CD4-positive, alpha-beta T cell treated with Interleukin-17A for 4 hours (primary cell): ENCODE results near the gene LEO1.

Experiments
- DNase-seq: peaks from one replicate; pipeline ENCODE4 v3.0.0-alpha.2; 2020; ENCODE audit warnings: mixed read lengths

Gene LEO1

DNA sequence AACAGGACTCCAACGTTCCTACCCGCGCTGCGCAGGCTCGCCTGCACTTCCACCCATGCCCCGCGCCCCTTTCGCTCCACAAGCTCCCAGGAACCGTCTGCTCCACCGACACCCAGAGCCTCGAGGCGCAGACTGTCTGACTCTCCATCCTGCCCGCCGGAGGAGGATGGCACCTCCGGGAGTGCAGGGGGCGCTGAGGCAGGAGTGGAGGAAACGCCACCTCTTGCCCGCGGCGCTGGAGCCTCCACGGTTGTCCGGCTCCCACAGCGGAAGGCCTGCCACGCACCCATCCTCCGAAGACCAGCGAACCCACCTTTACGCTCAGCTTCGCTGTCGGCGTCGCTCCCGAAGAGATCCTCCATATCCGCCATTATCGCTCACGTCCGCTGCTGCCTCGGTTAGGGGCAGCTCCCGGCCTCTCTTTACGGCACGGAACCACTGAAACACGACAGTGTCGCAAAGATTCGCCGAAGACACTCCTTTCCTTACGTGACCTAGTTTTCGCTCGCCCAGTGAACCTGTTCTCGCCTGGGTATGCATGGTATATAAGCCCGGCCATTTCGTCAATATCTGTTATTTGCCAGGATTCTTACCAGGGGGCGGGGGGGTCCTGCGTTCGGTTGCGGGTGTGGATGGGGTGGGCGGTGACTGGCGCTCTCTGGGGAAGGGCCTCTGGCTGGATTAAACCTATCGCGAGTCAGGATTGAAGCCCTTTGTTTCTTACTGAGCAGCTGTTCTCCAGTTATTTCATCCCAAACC is at the start of gene LEO1:
LEO1 (minus strand) TSS at position 404 of the 759 bp plus-strand sequence; CDS start at position 371, 33 bp downstream.
- peak; percentile 89 for DNase-seq

DNA sequence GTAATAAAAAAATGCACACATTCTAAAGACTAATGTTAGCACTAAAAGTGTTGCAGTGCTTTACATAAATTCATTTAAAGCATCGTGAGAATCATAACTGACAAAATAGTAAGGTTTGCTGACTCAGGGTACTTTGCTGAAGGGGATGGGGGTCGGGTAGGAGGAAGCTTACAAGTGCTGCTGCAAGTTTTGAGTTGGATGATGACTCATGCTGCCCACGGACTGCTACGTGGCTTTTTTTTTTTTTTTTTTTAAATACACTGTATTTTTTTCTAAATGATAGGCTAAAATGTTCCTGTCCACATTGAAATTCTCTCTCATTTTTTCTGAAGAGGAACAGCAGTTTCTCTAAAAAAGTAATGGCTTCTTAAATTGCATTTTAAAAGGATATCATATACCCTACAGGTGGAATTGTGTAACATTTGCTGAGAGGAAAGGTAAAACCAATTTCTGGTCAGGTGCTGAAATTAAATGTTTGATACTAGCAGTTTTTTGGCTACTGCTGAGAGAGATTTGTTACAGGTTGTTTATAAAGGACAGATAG is 49.6 kb upstream of the LEO1 start:
- DNase-seq: peak; percentile 77

- DNase-seq: peak; percentile 16
These were observed 48.9 kb upstream of the LEO1 start for GRCh38 chr15:52020221-52021085.

GRCh38 chr15:52019394-52020220 is 48.0 kb upstream of the LEO1 start:
- peak; percentile 63 for DNase-seq

GRCh38 chr15:52018693-52019393 is 47.3 kb upstream of the LEO1 start, which contains the start of gene MAPK6:
Gene MAPK6, plus strand, starts transcription at chr15:52019219. Its CDS starts 27,242 bp downstream, at chr15:52046461.
- peak; percentile 96 for DNase-seq

DNA sequence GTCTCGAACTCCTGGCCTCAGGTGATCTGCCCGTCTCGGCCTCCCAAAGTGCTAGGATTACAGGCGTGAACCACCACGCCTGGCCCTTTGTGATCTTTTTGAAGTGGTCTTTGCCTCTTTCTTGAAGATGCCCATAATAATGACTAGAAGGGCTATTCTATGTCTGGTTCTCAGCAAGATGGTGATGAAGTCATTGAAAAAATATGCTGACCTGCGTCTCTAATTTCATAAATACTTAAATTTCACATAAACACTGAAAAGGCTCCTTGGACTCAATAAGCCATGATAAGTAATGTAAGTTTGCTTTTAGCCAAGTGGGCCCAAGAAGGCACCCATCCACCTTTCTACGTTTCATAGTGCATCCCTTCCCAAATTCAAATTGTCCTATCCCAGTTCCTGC is 46.7 kb upstream of the LEO1 start:
- no peak for DNase-seq

DNA sequence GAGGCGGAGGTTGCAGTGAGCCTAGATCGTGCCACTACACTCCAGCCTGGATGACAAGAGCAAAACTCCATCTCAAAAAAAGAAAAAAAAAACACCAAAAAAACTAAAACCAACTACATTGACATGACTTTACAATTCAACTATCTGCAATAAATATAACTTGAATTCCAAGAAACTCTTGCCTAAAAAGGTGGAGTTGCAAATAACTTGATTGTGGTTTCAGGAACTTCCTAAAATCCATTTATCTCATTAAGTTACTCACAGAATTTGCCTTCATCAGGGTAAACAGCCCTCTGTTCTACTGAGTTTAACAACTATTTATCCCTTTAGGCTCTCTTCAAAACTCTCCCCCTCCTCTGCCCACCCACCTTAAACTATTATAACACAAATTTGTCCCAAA is 44.7 kb upstream of the LEO1 start:
- no peak for DNase-seq

- no peak for DNase-seq
These were observed 43.0 kb upstream of the LEO1 start for GRCh38 chr15:52014616-52015015.

GRCh38 chr15:52013151-52013791 is 41.7 kb upstream of the LEO1 start:
- DNase-seq: no peak

GRCh38 chr15:52012210-52012609 is 40.6 kb upstream of the LEO1 start:
- DNase-seq: no peak

GRCh38 chr15:52011711-52012144 is 40.1 kb upstream of the LEO1 start:
- no peak for DNase-seq

DNA sequence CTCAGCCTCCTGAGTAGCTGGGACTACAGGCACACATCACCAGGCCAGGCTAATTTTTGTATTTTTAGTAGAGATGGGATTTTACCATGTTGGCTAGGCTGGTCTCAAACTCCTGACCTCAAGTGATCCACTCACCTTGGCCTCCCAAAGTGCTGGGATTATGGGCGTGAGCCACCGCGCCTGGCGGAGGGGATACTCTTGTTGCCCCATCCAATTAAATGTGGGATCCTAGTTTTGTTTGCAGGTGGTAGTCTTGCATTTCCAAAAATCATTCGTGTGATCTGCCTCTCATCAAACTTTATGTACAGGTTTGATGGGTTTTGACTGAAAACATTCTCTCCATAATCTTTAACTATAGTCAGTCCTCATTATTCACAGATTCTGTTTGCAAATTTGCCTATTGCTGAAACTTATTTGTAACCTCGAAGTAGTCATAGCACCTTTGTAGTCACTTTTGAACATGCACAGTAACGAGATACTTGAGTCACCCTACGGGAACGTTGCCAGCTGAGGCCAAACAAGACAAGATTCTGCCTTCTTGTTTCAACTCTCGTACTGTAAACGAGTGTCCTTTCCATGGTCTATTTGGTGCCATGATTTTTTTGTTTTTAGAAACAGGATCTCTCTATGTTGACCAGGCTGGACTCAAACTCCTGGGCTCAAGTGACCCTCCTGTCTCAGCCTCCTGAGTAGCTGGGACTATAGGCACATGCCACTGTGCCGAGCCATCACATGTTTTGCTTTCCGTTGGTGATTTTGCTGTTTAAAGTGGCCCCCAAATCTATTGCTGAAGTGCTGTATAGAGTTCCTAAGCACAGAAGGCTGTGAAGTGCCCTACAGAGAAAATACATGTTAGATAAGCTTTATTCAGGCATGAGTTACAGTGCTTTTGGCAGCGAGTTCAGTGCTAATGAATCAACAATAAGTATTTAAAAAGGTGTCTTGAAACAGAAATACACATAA is 39.3 kb upstream of the LEO1 start:
- no peak for DNase-seq

- no peak for DNase-seq
These were observed 37.3 kb upstream of the LEO1 start for GRCh38 chr15:52008698-52009434.

DNA sequence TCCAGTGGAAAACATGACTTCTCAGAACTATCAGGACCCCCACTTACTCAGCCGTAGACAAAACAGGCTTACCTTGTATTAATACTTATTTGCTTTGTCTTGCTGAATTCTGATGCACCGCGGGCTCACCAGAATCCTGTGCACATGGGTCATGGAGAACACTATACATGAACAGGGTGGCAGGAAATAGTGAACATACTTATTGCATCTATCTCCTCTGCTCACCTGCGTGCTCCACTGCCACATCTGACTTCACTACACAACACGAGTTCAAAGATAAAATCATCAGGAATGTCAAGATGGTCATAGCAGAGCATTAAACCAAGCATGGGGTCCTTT is 36.8 kb upstream of the LEO1 start:
- DNase-seq: peak; percentile 12

DNA sequence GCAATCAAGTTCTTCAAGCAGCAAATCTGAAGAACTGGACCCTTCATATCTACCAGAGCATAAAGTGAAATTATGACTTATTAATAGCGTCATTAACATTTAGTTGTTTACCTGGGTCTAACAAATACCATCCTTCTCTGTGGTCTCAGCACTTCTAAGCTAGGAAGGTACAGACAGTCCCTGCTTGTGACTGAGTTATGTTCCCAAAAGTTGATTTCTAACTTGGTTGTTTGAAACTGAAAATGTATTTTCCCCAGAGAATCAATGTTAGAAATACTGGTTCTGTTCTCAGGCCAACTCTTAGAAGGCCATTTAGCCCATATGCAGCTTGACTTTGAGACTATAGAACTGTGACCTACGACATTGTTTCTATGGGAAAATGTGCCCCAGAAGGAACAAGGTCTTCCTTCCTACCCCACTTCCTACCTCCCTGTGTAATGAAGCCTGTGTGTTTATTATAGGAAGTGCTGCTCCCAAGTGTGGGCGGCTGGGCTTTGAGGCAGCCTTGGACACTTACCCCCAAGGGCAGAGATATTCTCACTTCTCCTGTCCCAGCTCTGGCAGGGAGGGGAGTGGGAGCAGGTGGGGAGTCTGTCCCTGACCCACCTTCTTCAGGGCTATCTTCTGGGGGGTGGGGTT is 35.2 kb upstream of the LEO1 start:
- no peak for DNase-seq

- DNase-seq: no peak
These were observed 34.4 kb upstream of the LEO1 start for GRCh38 chr15:52005748-52006701.

DNA sequence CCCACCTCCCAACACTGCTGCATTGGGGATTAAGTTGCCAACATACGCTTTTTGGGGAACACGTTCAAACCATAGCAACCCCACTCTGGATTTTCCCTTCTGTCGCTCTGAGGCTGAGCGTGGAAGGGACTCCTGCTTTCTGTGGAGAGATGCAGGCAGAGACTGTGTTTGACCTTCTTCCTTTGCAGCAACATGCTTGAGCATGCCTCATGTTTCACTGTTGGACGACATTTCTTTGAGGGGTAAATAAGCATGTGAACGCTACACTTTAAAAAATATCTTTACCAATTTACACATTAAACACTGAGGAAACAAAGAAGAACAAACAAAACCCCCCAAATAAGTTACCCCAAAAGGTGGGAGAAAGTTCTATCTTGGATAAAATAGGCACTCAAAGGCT is 33.2 kb upstream of the LEO1 start:
- DNase-seq: no peak

DNA sequence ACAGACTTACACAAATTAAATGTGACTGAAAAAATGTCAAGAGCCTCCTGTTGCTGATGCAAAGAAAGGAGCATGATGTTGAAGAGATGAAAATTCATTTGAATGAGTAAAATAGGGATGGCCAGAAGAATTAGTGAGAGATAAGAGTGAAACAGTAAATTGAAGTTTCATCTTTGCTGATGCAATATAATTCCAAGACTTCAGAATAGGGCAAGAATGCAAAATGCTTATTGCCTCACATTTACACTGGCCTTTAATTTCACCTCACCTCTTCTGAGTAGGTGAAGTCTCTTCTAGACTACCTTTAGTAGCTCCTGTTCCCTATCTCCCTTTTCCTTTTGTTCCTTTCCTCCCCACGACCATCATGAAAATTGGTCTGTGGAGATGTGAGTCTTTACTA is 32.1 kb upstream of the LEO1 start:
- DNase-seq: no peak
